H1 (cell line): ENCODE data around the gene ILF3. TPM values are rescaled to one million over a fixed set of nuclear protein-coding genes. Genes with fewer than 3 reads are reported as not detected.

Experiments
- CBX8 ChIP-seq: fragments of 300-800, 300-1000 bp; sonication (generic); IDR thresholded peaks from 2 replicates; pipeline ENCODE4 v1.7.1; 2016; ENCODE audit warnings: low read depth, low read length, borderline replicate concordance
- CTBP2 ChIP-seq: IDR thresholded peaks from 2 replicates; pipeline ENCODE4 v1.7.0; 2011; ENCODE audit warnings: borderline replicate concordance, mild to moderate bottlenecking, moderate library complexity, mixed read lengths, low read length; ENCODE audit not compliant: insufficient read depth, insufficient read length
- EP300 ChIP-seq, 2 experiments: IDR thresholded peaks; 1 replicate in 1 of 2; 2 replicates in 1 of 2; pipeline ENCODE4 v1.6.1; 2011 to 2012; ENCODE audit warnings: low read depth in 2 of 2, low read length in 2 of 2, mild to moderate bottlenecking in 2 of 2, borderline replicate concordance in 1 of 2, inconsistent platforms in 1 of 2, moderate library complexity in 1 of 2
- PHF8 ChIP-seq: fragments of 200-600 bp; sonication (generic); conservative IDR thresholded peaks from 2 replicates; pipeline ENCODE4 v1.7.1; 2012; ENCODE audit warnings: low read depth, mild to moderate bottlenecking, inconsistent platforms, low read length, moderate library complexity
- RAD21 ChIP-seq, 2 experiments: IDR thresholded peaks in 1 of 2; conservative IDR thresholded peaks in 1 of 2; 2 replicates each; pipeline ENCODE4 v1.6.1; 2011; ENCODE audit warnings: low read depth in 2 of 2, low read length in 2 of 2, improper control_type of control experiment in 1 of 2, inconsistent platforms in 1 of 2, mild to moderate bottlenecking in 1 of 2, moderate library complexity in 1 of 2
- SAP30 ChIP-seq: fragments of 300-600 bp; sonication (generic); IDR thresholded peaks from 2 replicates; pipeline ENCODE4 v1.7.1; 2012; ENCODE audit warnings: low read length, moderate library complexity, mild to moderate bottlenecking, inconsistent platforms; ENCODE audit not compliant: insufficient read depth, insufficient replicate concordance
- SIRT6 ChIP-seq: IDR thresholded peaks from one replicate; pipeline ENCODE4 v1.7.1; 2012; ENCODE audit warnings: low read length, inconsistent platforms
- polyA plus RNA-seq, 7 experiments: library from polyadenylated mRNA; depleted of rRNA in 3 of 7; stranded (reverse) in 5 of 7; unstranded in 2 of 7; fragments of >200 nt in 5 of 7; fragments of 200-250 nt in 2 of 7; gene quantifications; 1 replicate in 5 of 7; 2 replicates in 1 of 7; 4 replicates in 1 of 7; pipeline versions ENCODE4 v1.2.1 to v1.2.3, GENCODE V29; 2011 to 2013; ENCODE audit warnings: missing spikeins in 2 of 7, mixed read lengths in 2 of 7
- total RNA-seq: library from RNA; stranded (reverse); fragmentation: NEBNext Ultra II Directional; extraction: Animal tissue kit (Norgen Biotek cat#: 25700); gene quantifications from 2 replicates; pipeline ENCODE4 v1.2.1, GENCODE V29; 2021
- TF ChIP-seq, protein P1 (sequence below): fragments of 300-600 bp; sonication (generic); IDR thresholded peaks from 2 replicates; pipeline ENCODE4 v1.7.1; 2012; ENCODE audit warnings: low read length, moderate library complexity, mild to moderate bottlenecking, inconsistent platforms; ENCODE audit not compliant: insufficient replicate concordance

The ILF3 gene
- total and polyA plus RNA-seq, 2 of the 8 experiments (the other 6 are each of a cell fraction or from before 2014, with no cell fraction given): 291 to 695 TPM

DNA sequence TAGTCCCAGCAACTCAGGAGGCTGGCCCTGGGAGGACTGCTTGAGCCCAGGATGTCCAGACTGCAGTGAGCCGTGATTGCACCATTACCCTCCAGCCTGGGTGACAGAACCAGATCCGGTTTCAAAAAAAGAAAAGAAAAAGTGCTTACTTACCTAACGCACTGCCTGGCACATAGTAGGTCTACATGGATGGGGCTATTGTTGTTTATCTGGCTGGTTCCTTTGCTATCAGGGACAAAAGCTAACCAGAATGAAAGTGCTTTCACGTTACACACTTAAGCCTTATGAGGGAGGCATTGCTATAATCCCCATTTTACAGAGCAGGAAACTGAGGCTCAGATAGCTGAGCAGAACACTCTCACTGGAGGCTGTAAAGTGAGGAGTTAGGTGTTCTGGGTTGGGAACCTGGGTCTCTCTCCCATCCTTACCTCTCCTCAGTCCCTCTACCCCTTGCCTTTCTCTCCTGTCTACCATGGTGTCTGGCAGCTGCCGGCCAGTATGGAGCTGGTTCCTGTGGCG, 66.5 kb downstream of the ILF3 start (continued):
- TF ChIP-seq, protein P1, sequence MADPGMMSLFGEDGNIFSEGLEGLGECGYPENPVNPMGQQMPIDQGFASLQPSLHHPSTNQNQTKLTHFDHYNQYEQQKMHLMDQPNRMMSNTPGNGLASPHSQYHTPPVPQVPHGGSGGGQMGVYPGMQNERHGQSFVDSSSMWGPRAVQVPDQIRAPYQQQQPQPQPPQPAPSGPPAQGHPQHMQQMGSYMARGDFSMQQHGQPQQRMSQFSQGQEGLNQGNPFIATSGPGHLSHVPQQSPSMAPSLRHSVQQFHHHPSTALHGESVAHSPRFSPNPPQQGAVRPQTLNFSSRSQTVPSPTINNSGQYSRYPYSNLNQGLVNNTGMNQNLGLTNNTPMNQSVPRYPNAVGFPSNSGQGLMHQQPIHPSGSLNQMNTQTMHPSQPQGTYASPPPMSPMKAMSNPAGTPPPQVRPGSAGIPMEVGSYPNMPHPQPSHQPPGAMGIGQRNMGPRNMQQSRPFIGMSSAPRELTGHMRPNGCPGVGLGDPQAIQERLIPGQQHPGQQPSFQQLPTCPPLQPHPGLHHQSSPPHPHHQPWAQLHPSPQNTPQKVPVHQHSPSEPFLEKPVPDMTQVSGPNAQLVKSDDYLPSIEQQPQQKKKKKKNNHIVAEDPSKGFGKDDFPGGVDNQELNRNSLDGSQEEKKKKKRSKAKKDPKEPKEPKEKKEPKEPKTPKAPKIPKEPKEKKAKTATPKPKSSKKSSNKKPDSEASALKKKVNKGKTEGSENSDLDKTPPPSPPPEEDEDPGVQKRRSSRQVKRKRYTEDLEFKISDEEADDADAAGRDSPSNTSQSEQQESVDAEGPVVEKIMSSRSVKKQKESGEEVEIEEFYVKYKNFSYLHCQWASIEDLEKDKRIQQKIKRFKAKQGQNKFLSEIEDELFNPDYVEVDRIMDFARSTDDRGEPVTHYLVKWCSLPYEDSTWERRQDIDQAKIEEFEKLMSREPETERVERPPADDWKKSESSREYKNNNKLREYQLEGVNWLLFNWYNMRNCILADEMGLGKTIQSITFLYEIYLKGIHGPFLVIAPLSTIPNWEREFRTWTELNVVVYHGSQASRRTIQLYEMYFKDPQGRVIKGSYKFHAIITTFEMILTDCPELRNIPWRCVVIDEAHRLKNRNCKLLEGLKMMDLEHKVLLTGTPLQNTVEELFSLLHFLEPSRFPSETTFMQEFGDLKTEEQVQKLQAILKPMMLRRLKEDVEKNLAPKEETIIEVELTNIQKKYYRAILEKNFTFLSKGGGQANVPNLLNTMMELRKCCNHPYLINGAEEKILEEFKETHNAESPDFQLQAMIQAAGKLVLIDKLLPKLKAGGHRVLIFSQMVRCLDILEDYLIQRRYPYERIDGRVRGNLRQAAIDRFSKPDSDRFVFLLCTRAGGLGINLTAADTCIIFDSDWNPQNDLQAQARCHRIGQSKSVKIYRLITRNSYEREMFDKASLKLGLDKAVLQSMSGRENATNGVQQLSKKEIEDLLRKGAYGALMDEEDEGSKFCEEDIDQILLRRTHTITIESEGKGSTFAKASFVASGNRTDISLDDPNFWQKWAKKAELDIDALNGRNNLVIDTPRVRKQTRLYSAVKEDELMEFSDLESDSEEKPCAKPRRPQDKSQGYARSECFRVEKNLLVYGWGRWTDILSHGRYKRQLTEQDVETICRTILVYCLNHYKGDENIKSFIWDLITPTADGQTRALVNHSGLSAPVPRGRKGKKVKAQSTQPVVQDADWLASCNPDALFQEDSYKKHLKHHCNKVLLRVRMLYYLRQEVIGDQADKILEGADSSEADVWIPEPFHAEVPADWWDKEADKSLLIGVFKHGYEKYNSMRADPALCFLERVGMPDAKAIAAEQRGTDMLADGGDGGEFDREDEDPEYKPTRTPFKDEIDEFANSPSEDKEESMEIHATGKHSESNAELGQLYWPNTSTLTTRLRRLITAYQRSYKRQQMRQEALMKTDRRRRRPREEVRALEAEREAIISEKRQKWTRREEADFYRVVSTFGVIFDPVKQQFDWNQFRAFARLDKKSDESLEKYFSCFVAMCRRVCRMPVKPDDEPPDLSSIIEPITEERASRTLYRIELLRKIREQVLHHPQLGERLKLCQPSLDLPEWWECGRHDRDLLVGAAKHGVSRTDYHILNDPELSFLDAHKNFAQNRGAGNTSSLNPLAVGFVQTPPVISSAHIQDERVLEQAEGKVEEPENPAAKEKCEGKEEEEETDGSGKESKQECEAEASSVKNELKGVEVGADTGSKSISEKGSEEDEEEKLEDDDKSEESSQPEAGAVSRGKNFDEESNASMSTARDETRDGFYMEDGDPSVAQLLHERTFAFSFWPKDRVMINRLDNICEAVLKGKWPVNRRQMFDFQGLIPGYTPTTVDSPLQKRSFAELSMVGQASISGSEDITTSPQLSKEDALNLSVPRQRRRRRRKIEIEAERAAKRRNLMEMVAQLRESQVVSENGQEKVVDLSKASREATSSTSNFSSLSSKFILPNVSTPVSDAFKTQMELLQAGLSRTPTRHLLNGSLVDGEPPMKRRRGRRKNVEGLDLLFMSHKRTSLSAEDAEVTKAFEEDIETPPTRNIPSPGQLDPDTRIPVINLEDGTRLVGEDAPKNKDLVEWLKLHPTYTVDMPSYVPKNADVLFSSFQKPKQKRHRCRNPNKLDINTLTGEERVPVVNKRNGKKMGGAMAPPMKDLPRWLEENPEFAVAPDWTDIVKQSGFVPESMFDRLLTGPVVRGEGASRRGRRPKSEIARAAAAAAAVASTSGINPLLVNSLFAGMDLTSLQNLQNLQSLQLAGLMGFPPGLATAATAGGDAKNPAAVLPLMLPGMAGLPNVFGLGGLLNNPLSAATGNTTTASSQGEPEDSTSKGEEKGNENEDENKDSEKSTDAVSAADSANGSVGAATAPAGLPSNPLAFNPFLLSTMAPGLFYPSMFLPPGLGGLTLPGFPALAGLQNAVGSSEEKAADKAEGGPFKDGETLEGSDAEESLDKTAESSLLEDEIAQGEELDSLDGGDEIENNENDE: no peak
- TF ChIP-seq RAD21 (IDR thresholded peaks at IDR 0.05 in 1 of 2, conservative IDR thresholded peaks at IDR 0.05 in 1 of 2; ENCODE audit: low read depth in 2 of 2, low read length in 2 of 2) (no peak), PHF8 (no peak), SIRT6 (no peak), EP300 (IDR thresholded peaks at IDR 0.05; ENCODE audit: borderline replicate concordance in 1 of 2, low read depth in 2 of 2, low read length in 2 of 2) (no peak), CBX8 (no peak), CTBP2 (no peak), SAP30 (no peak)
- TF ChIP-seq, all 59 proteins: peak for 0
